Astrocyte of the cerebellum (primary cell): ENCODE results near the gene XYLT1.
"Not testable (repeated sequence)": the region's sequence is repeated elsewhere in the genome, so short reads cannot be mapped to it uniquely, and the experiment has no call there.

Experiments
- DNase-seq: peaks from one replicate; pipeline ENCODE4 v3.0.0-alpha.2; 2011; ENCODE audit warnings: low read depth
- H3K4me3 ChIP-seq: 2 replicates; pipeline ENCODE4 v1.5.1; 2011; ENCODE audit warnings: mild to moderate bottlenecking, low read depth, low read length, moderate library complexity
- in situ Hi-C: cut with HindIII; loops from 2 replicates; pipeline ENCODE4 v1.10.0; 2017; ENCODE audit warnings: low sequenced_read_pairs
- TF ChIP-seq, protein P1 (sequence below): IDR thresholded peaks from 2 replicates; pipeline ENCODE4 v1.5.1; 2012; ENCODE audit warnings: low read length, low read depth, moderate library complexity, mild to moderate bottlenecking; ENCODE audit errors: missing control alignments

The XYLT1 gene

DNA sequence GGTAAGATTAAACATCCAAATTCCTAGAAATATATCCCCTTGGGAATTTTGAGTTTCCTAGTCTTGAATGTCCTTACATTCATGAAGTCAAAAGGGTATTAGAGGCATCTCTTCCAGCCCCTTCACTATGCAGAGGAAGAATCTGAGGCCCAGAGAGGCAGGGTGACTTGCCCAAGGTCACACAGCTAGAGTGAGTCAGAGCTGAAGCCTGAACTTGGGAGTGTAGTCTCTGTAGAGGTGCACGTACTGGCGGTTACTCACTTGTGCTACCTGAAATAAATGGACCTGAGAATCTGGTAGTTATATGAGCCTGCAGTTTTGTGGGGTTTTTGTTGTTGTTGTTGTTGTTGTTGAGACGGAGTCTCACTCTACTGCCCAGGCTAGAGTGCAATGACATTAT lies 164.0 kb downstream of the XYLT1 start:
- TF ChIP-seq, protein P1, sequence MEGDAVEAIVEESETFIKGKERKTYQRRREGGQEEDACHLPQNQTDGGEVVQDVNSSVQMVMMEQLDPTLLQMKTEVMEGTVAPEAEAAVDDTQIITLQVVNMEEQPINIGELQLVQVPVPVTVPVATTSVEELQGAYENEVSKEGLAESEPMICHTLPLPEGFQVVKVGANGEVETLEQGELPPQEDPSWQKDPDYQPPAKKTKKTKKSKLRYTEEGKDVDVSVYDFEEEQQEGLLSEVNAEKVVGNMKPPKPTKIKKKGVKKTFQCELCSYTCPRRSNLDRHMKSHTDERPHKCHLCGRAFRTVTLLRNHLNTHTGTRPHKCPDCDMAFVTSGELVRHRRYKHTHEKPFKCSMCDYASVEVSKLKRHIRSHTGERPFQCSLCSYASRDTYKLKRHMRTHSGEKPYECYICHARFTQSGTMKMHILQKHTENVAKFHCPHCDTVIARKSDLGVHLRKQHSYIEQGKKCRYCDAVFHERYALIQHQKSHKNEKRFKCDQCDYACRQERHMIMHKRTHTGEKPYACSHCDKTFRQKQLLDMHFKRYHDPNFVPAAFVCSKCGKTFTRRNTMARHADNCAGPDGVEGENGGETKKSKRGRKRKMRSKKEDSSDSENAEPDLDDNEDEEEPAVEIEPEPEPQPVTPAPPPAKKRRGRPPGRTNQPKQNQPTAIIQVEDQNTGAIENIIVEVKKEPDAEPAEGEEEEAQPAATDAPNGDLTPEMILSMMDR = no peak
- no peak for DNase-seq
- in situ Hi-C loops = no loop called here
- H3K4me3 ChIP-seq = no peak overlapping the region

DNA sequence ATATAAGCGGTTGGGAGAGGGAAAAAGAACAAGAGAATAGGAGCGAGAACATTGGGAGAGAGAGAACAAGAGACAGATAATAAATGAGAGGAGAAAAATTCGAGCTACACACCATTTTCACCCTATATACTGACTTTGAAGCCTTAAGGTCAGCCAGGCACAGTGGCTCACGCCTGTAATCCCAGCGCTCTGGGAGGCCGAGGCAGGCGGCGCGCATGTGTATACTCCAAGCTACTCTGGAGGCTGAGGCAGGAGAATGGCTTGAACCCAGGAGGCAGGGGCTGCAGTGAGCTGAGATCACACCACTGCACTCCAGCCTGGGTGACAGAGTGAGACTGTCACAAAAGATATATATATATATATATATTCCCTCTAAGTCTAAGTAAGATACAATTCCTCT lies 164.5 kb downstream of the XYLT1 start:
- in situ Hi-C loops, H3K4me3 ChIP-seq, DNase-seq: not testable (repeated sequence)

DNA sequence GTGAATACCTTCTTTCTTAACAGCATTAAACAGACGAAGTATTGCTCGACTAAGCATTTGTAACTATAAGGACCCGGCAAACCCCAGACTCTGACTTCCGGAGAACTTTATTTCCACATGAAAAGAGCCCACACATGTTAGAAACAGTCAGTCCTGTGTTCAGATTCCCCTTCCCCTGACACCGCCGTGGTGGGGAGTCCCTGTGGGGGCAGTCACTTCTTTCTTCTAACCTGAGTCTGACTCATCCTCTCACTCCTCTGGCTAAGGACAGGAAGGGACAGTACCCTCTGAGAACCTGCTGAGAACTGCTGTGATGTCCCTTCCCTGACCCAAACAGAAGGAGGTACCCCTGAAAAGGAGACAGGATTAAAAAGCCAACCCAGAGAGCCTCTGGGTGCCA lies 165.1 kb downstream of the XYLT1 start:
- TF ChIP-seq, protein P1 = no peak
- no peak overlapping the region for H3K4me3 ChIP-seq
- in situ Hi-C loops = no loop called here
- DNase-seq = no peak

DNA sequence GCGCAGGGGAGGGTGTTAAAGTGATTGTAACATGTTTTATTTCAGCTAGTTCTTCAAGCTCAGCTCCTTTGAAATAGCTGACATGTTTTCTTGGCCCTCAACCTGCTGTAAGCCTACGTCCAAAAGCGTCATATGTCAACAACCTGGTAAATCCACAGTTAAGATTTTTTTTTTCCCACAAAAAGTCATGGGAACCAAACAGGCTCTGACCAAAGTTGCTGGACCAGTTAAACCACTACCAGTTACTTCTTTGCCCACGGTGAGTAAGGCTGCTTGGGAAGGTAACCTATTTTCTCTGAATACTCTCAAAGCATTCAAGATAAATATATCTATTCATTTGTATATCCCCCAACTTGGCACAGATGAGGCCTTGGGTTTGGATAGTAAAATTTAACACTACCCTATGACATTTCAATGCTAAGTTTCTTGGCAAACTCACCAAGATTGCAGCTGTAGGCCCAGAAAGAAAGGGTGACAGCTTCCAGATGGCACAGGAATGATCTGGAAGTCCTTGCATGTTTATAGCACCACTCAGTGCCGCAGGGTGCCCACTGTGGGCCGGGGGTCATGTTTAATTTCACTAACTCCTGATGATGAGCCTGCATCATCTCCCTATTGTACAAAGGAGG lies 166.2 kb downstream of the XYLT1 start:
- TF ChIP-seq, protein P1 = no peak
- H3K4me3 ChIP-seq = no peak overlapping the region
- DNase-seq = no peak
- in situ Hi-C loops = no loop called here

DNA sequence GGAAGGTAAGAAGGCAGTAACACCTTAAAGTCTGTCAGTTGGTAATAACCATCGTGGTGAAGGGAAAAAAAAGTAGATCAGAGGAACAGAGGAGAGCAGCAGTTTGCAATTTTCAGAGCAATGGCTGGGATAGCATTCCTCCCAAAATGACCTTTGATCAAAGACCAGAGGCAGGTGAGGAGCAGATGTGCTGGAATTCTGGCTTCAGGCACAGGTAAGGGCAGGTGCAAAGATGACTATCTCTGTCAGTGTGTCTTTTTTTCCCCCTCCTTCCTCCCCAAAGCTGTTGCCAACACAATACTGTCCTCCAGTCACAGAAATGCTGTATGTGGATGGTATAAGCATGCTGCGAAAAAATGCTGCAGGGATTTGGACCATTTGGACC lies 166.7 kb downstream of the XYLT1 start:
- in situ Hi-C loops = no loop called here
- no peak overlapping the region for H3K4me3 ChIP-seq
- TF ChIP-seq, protein P1 = no peak
- DNase-seq = no peak

DNA sequence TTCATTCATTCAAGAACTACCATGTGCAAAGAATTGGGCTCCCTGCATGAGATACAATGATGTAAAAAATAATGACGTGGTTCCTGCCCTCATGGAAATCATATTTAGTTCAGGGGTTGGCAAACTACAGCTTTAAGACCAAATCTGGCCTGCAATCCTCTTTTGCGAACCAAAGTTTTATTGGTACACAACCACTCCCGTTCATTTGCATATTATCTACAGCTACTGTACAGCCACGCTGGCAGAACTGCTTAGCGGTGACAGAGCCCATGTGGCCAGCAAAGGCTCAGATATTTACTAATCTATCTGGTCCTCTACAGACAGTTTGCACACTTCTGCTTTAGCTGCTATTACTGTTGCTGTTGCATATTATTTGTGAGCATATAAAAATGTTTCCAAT lies 167.7 kb downstream of the XYLT1 start:
- TF ChIP-seq, protein P1 = no peak
- no peak overlapping the region for H3K4me3 ChIP-seq
- in situ Hi-C loops = no loop called here
- no peak for DNase-seq

DNA sequence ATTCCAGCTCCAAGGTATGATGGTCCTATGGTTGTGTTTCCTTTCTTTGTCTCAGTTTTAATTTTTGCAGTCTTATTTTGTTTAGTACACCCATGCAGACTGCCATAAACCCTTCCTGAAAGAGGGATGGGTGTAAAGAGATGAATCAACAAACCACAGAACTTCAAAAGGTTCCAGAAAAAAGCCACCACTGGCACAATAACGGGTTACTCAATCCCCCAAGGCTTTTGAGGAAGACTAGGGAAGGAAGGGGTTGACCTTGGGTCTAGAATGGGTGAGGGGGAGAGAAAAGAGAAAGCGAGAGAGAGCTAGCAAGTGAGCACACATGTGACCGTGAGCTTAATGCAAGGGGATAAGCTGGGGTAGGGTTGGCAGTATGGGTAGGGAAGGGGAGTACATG lies 168.1 kb downstream of the XYLT1 start:
- in situ Hi-C loops = no loop called here

More for the DNA sequence above, 168.1 kb downstream of the XYLT1 start:
- TF ChIP-seq, protein P1 = no peak
- no peak for DNase-seq
- H3K4me3 ChIP-seq = no peak overlapping the region
